BE2C (cell line): ENCODE measurements around the gene TMEM59.
A peak's percentile ranks its signal among the peaks of the same experiment; 100 is the strongest.
"Not testable (repeated sequence)": the region's sequence is repeated elsewhere in the genome, so short reads cannot be mapped to it uniquely, and the experiment has no call there.

ENCODE experiments used
- DNase-seq: peaks from one replicate; pipeline ENCODE4 v3.0.0-alpha.2; 2020
- H3K27me3 ChIP-seq: fragments of 250-450 bp; sonication (Bioruptor Pico); 2 replicates; pipeline ENCODE4 v1.5.1; 2020; ENCODE audit warnings: mild to moderate bottlenecking
- H3K36me3 ChIP-seq: fragments of 250-450 bp; sonication (Bioruptor Pico); 2 replicates; pipeline ENCODE4 v1.5.1; 2020; ENCODE audit warnings: mild to moderate bottlenecking
- H3K4me1 ChIP-seq: fragments of 250-450 bp; sonication (Bioruptor Pico); 2 replicates; pipeline ENCODE4 v1.5.1; 2020
- H3K4me3 ChIP-seq: 2 replicates; pipeline ENCODE4 v1.5.1; 2011; ENCODE audit warnings: low read depth, low read length
- H3K9me3 ChIP-seq: fragments of 250-450 bp; sonication (Bioruptor Pico); 2 replicates; pipeline ENCODE4 v1.5.1; 2020
- TF ChIP-seq, protein P1 (sequence below): IDR thresholded peaks from 2 replicates; pipeline ENCODE4 v1.5.1; 2012; ENCODE audit warnings: mild to moderate bottlenecking, low read depth, low read length

The TMEM59 gene

GRCh38 chr1:54064299-54064698, 11.3 kb upstream of the TMEM59 start:
- TF ChIP-seq, protein P1, sequence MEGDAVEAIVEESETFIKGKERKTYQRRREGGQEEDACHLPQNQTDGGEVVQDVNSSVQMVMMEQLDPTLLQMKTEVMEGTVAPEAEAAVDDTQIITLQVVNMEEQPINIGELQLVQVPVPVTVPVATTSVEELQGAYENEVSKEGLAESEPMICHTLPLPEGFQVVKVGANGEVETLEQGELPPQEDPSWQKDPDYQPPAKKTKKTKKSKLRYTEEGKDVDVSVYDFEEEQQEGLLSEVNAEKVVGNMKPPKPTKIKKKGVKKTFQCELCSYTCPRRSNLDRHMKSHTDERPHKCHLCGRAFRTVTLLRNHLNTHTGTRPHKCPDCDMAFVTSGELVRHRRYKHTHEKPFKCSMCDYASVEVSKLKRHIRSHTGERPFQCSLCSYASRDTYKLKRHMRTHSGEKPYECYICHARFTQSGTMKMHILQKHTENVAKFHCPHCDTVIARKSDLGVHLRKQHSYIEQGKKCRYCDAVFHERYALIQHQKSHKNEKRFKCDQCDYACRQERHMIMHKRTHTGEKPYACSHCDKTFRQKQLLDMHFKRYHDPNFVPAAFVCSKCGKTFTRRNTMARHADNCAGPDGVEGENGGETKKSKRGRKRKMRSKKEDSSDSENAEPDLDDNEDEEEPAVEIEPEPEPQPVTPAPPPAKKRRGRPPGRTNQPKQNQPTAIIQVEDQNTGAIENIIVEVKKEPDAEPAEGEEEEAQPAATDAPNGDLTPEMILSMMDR: no peak
- no peaks in the 10 kb centered on the region for H3K4me1 ChIP-seq
- no peaks in the 10 kb centered on the region for H3K27me3 ChIP-seq
- no peaks in the 10 kb centered on the region for H3K9me3 ChIP-seq
- no peak for DNase-seq
- no peaks in the 10 kb centered on the region for H3K36me3 ChIP-seq
- no peak overlapping the region for H3K4me3 ChIP-seq

DNA sequence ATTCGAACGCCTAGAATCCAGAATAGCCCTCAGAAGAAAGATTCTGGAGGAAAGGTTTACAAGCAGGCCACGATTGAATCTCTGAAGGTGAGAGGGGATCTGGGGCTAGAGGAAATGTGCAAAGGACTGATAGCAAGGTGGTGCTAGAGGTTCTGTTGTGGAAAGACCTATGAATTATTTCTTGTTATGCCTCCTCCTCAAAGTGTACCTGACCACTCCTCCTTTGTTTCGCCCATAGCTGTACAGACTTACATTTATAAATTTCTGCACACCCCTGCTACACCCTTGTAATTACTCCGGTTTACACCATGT, 1.4 kb upstream of the TMEM59 start:
- no peaks in the 10 kb centered on the region; the same call in 1 of the 2 replicates for H3K4me1 ChIP-seq
- no peaks in the 10 kb centered on the region for H3K9me3 ChIP-seq
- H3K27me3 ChIP-seq: no peaks in the 10 kb centered on the region
- H3K4me3 ChIP-seq: no peak overlapping the region; the same call in 1 of the 2 replicates
- TF ChIP-seq, protein P1: no peak
- no peaks in the 10 kb centered on the region for H3K36me3 ChIP-seq
- no peak for DNase-seq

DNA sequence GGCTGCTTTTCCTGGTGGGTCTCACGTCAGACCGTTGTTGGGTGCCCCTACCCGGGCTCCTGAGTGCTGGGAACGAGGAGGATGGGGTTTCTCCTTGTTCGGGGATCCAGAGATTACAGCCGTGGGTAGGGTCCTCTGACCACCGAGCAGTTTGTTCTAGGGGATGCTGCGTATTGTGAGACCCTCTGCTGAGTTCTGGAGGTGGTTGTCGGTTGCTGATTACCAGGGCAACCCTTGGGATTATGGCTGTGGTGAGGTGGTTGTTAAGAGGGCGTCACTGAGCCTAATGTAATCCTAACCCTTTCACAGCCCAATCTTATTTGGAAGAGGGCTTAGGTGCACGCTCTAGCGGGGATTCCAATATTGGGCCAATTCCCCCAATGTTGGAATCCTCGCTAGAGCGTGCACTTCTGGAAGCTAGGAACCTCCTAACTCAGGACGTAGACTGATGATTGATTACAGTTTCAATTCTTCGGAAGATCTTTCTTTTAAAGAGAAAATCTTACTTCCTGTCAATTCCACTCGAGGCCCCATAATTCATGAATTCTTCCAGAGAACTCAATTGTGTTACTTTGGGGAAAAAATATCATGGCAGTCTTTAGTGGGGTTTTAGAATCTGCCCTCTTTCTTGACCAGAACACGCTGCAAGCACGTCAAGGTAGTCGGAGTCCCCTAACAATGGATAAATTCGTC, 887 bp upstream of the TMEM59 start:
- no peaks in the 10 kb centered on the region; the same call in 1 of the 2 replicates for H3K4me1 ChIP-seq
- TF ChIP-seq, protein P1: no peak
- DNase-seq: no peak

GRCh38 chr1:54052431-54052933, 522 bp downstream of the TMEM59 start:
- Histone ChIP-seq H3K4me3 (peak overlapping the region; percentile 92), H3K4me1 (no peaks in the 10 kb centered on the region; the same call in 1 of the 2 replicates), H3K9me3 (no peaks in the 10 kb centered on the region), H3K27me3 (no peaks in the 10 kb centered on the region), H3K36me3 (no peaks in the 10 kb centered on the region)
- TF ChIP-seq, protein P1: no peak
- DNase-seq: peak; percentile 13

More for the DNA sequence above, 887 bp upstream of the TMEM59 start:
- peak overlapping the region; percentile 92 for H3K4me3 ChIP-seq
- H3K27me3 ChIP-seq: no peaks in the 10 kb centered on the region
- no peaks in the 10 kb centered on the region for H3K9me3 ChIP-seq
- H3K36me3 ChIP-seq: no peaks in the 10 kb centered on the region

- TF ChIP-seq, protein P1: no peak
- H3K36me3 ChIP-seq: no peaks in the 10 kb centered on the region
- H3K4me3 ChIP-seq: peak overlapping the region; percentile 92
- H3K4me1 ChIP-seq: no peaks in the 10 kb centered on the region; the same call in 1 of the 2 replicates
- no peaks in the 10 kb centered on the region for H3K9me3 ChIP-seq
- DNase-seq: no peak
- H3K27me3 ChIP-seq: no peaks in the 10 kb centered on the region
Observed at GRCh38 chr1:54051933-54052430, 1.0 kb downstream of the TMEM59 start.

DNA sequence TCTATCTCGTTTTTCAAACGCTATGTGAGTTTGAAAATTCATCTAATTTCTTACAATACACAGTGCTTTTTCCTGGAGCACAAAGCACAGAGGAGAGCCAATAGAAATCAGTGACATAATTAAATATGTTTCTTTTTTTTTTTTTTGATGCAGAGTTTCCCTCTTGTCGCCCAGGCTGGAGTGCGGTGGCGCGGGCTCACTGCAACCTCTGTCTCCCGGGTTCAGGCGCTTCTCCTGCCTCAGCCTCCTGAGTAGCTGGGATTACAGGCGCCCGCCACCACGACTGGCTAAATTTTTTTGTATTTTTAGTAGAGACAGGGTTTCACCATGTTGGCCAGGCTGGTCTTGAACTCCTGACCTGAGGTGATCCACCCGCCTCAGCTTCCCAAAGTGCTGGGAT, 2.6 kb downstream of the TMEM59 start:
- not testable (repeated sequence) for H3K4me1 ChIP-seq, H3K9me3 ChIP-seq, H3K27me3 ChIP-seq, DNase-seq, H3K36me3 ChIP-seq, H3K4me3 ChIP-seq
